Gastroesophageal sphincter (tissue), 4 donors: Measurements from ENCODE around the gene ISCA2. TPM values are rescaled to one million over a fixed set of nuclear protein-coding genes. Genes with fewer than 3 reads are reported as not detected.
"Not testable (repeated sequence)": the region's sequence is repeated elsewhere in the genome, so short reads cannot be mapped to it uniquely, and the experiment has no call there.

Experiments
- ATAC-seq: fragments of 150-250 bp; one replicate; pipeline ENCODE4 v1.9.1; 2016; ENCODE audit warnings: mild to moderate bottlenecking, moderate library complexity
- H3K27ac ChIP-seq, 4 donors: fragments of 200-600 bp; sonication (generic) in 3 of 4; 1 replicate in 3 of 4; 2 replicates in 1 of 4; pipeline ENCODE4 v1.5.1; 2016 to 2019
- H3K27me3 ChIP-seq: fragments of 200-600 bp; sonication (generic); one replicate; pipeline ENCODE4 v1.5.1; 2019
- H3K36me3 ChIP-seq, 2 donors: fragments of 200-600 bp; sonication (generic); one replicate each; pipeline ENCODE4 v1.5.1; 2019; ENCODE audit warnings: control low read depth in 1 of 2
- H3K4me1 ChIP-seq, 3 donors: fragments of 200-600 bp; sonication (generic); 1 replicate in 2 of 3; 2 replicates in 1 of 3; pipeline ENCODE4 v1.5.1; 2016 to 2019; ENCODE audit warnings: control low read depth in 2 of 3
- H3K4me3 ChIP-seq, 2 donors: fragments of 200-600 bp; sonication (generic); one replicate each; pipeline ENCODE4 v1.5.1; 2019; ENCODE audit warnings: mild to moderate bottlenecking in 1 of 2, moderate library complexity in 1 of 2
- H3K9me3 ChIP-seq, 3 donors: fragments of 200-600 bp; sonication (generic); one replicate each; pipeline ENCODE4 v1.5.1; 2017 to 2019; ENCODE audit warnings: control low read depth in 2 of 3
- CTCF ChIP-seq, 4 experiments: fragments of 200-600 bp in 2 of 4; fragments of 450-650 bp in 2 of 4; sonication (generic) in 1 of 4; IDR thresholded peaks; one replicate each; pipeline ENCODE4 v1.5.1; 2017 to 2019; ENCODE audit warnings: antibody characterized with exemption in 4 of 4, mild to moderate bottlenecking in 2 of 4, moderate library complexity in 2 of 4
- EP300 ChIP-seq: sonication (generic); formaldehyde crosslinking; IDR thresholded peaks from one replicate; pipeline ENCODE4 v1.6.1; 2017; ENCODE audit warnings: antibody characterized with exemption, mild to moderate bottlenecking
- POLR2A ChIP-seq, 2 donors: fragments of 450-650 bp; IDR thresholded peaks; one replicate each; pipeline ENCODE4 v1.6.1; 2017; ENCODE audit warnings: antibody characterized with exemption in 2 of 2, mild to moderate bottlenecking in 2 of 2, moderate library complexity in 1 of 2
- POLR2AphosphoS5 ChIP-seq: sonication (generic); formaldehyde crosslinking; IDR thresholded peaks from one replicate; pipeline ENCODE4 v1.6.1; 2017; ENCODE audit warnings: antibody characterized with exemption
- WGBS, 2 donors: methylation state at CpG; one replicate each; pipeline ENCODE4 v1.1.5; 2018; ENCODE audit warnings: low coverage in 1 of 2; 5-methylcytosine and 5-hydroxymethylcytosine counted together
- total RNA-seq, 4 donors: library from RNA; depleted of rRNA; stranded (reverse); fragments of >200 nt; gene quantifications; one replicate each; pipeline ENCODE4 v1.1.0, GENCODE V29; 2016

ISCA2 gene
- total RNA-seq, 4 donors from 2014 or later, result 10.6 to 16.3 (median 10.9) TPM

GRCh38 chr14:74531006-74531405, 37.4 kb downstream of the ISCA2 start:
- Histone ChIP-seq H3K27me3 (no peaks in the 10 kb centered on the region), H3K27ac (no peak overlapping the region), H3K4me1 (peaks cover 0 to 5% (median 3%) of the 10 kb centered on the region in 3 donors), H3K4me3 (no peak overlapping the region), H3K36me3 (no peaks in the 10 kb centered on the region), H3K9me3 (no peaks in the 10 kb centered on the region)
- ATAC-seq, result no peak
- WGBS, 2 donors, result 60 to 100% methylated on average over 1 of the region's 3 CpGs
- no peak for TF ChIP-seq POLR2A (IDR thresholded peaks at IDR 0.05)
- no peak for TF ChIP-seq CTCF (IDR thresholded peaks at IDR 0.05)
- TF ChIP-seq EP300, result no peak
- TF ChIP-seq POLR2AphosphoS5, result no peak

- Histone ChIP-seq H3K36me3 (no peaks in the 10 kb centered on the region), H3K4me3 (no peak overlapping the region), H3K4me1 (peaks cover 0 to 5% (median 3%) of the 10 kb centered on the region in 3 donors), H3K9me3 (no peaks in the 10 kb centered on the region), H3K27me3 (no peaks in the 10 kb centered on the region), H3K27ac (no peak overlapping the region)
- 100% methylated on average over 1 of the region's 5 CpGs for WGBS, 2 donors
- TF ChIP-seq POLR2AphosphoS5 (no peak), POLR2A (IDR thresholded peaks at IDR 0.05) (no peak), CTCF (IDR thresholded peaks at IDR 0.05) (peak in 2 of 4 experiments; percentile 28 to 41)
- peak; percentile 73 for ATAC-seq
These were observed 37.9 kb downstream of the ISCA2 start for GRCh38 chr14:74531467-74531866.

GRCh38 chr14:74532246-74532645, 38.7 kb downstream of the ISCA2 start:
- Histone ChIP-seq H3K4me3 (no peak overlapping the region), H3K27me3 (no peaks in the 10 kb centered on the region), H3K4me1 (peaks cover 0 to 5% (median 3%) of the 10 kb centered on the region in 3 donors), H3K27ac (no peak overlapping the region), H3K36me3 (no peaks in the 10 kb centered on the region), H3K9me3 (no peaks in the 10 kb centered on the region)
- ATAC-seq, result no peak
- WGBS, 2 donors, result 92% methylated on average over 2 of the region's 10 CpGs; no CpG with 5 or more reads in 1 of the 2 donors
- TF ChIP-seq POLR2AphosphoS5 (no peak), CTCF (IDR thresholded peaks at IDR 0.05) (no peak), EP300 (no peak), POLR2A (IDR thresholded peaks at IDR 0.05) (no peak)

- WGBS, 2 donors, result 62 to 89% methylated on average over 5 of the region's 7 CpGs
- H3K27me3 ChIP-seq, result no peaks in the 10 kb centered on the region
- H3K27ac ChIP-seq, result no peak overlapping the region
- H3K4me1 ChIP-seq, result peaks cover 0 to 5% (median 3%) of the 10 kb centered on the region in 3 donors
- no peak overlapping the region for H3K4me3 ChIP-seq
- no peak for ATAC-seq
- H3K9me3 ChIP-seq, result no peaks in the 10 kb centered on the region
- no peak for TF ChIP-seq POLR2A (IDR thresholded peaks at IDR 0.05)
- no peak for TF ChIP-seq POLR2AphosphoS5
- TF ChIP-seq CTCF (IDR thresholded peaks at IDR 0.05), result no peak
- no peak for TF ChIP-seq EP300
- peaks cover 0 to 1% of the 10 kb centered on the region in 2 donors for H3K36me3 ChIP-seq
These were observed 40.0 kb downstream of the ISCA2 start for GRCh38 chr14:74533576-74533975.

- no peak for ATAC-seq
- WGBS, 2 donors, result 39 to 49% methylated on average over 3 of the region's 10 CpGs
- Histone ChIP-seq H3K27me3 (no peaks in the 10 kb centered on the region), H3K4me3 (no peak overlapping the region), H3K9me3 (no peaks in the 10 kb centered on the region), H3K4me1 (peaks cover 0 to 5% (median 3%) of the 10 kb centered on the region in 3 donors), H3K27ac (no peak overlapping the region), H3K36me3 (peaks cover 0 to 13% of the 10 kb centered on the region in 2 donors)
- no peak for TF ChIP-seq CTCF (IDR thresholded peaks at IDR 0.05)
- TF ChIP-seq POLR2A (IDR thresholded peaks at IDR 0.05), result no peak
- TF ChIP-seq POLR2AphosphoS5, result no peak
- no peak for TF ChIP-seq EP300
These were observed 42.3 kb downstream of the ISCA2 start for GRCh38 chr14:74535756-74536325.

- peaks cover 0 to 13% of the 10 kb centered on the region in 2 donors for H3K36me3 ChIP-seq
- H3K27me3 ChIP-seq, H3K9me3 ChIP-seq, ATAC-seq, H3K27ac ChIP-seq, H3K4me1 ChIP-seq, H3K4me3 ChIP-seq: not testable (repeated sequence)
- WGBS, 2 donors, result 82 to 97% methylated on average over 3 of the region's 3 CpGs
These were observed 42.8 kb downstream of the ISCA2 start for GRCh38 chr14:74536336-74536735.
